Stimulated activated CD8-positive, alpha-beta memory T cell treated with anti-CD3 and anti-CD28 coated beads, Interleukin-12 subunit alpha, Interleukin-12 subunit beta, amount 100 ng/mL, for 1 hour (primary cell): Measurements from ENCODE around the gene DNAJB11.
"Not testable (repeated sequence)": the region's sequence is repeated elsewhere in the genome, so short reads cannot be mapped to it uniquely, and the experiment has no call there.

ENCODE experiments used
- DNase-seq: peaks from one replicate; pipeline ENCODE4 v3.0.0-alpha.2; 2020; ENCODE audit warnings: low read depth

DNAJB11 gene

GRCh38 chr3:186618318-186618938 lies 47.9 kb downstream of the DNAJB11 start:
- no peak for DNase-seq

DNA sequence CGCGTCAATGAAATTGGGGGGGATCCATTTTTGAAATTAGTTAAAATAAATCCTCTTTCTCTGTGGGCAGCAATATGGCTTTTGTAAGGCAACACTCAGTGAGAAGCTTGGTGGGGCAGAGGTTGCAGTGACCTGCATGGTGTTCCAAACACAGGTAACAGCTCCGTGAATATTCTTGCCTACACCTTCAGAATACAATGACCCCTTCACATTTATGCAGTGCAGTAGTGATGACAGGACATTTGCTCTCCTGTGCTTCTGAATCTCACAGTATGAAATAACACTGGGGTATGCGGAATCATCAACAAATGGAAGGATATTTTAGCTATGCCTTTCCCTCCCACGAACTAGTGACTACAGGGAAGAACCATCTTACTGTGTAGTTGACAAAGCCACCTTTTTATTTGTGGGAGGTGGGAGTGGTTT lies 49.3 kb downstream of the DNAJB11 start:
- DNase-seq = no peak

- no peak for DNase-seq
Observed at GRCh38 chr3:186620213-186621092, 49.9 kb downstream of the DNAJB11 start.

DNA sequence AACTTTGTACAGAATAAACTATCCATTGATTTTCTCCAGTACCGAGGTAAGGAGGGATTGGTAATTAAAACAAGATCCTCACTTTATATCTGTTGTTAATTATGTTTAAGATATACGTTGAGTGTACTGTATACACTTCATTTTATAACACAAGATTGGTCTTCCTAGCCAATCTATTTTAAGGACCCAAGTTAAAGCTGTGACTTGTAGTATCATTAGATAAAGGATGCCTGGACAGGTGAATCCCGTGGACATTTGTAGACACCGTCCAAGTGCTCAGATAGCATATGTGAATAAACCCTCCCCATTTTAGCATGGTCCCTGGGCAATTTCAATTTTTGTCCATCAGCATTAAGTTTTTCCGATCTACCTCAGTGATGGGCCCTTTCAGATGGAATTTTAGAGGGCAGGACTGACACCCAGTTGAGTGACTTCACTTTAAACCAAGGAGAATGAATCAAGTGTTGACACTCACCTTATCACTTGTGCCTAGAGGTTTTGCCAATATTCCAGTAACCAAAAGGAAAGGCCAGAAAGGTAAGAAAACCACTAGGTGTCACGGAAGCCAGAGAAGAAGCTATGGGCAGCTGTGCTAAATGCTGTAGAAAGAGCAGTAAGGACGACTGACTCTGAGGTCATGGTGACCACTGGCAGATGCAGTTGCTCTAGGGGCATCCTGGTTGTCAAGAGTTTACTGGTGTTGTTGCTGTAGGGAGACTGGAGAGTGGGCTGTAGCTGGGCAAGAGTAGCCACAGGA lies 51.6 kb downstream of the DNAJB11 start:
- DNase-seq = no peak

DNA sequence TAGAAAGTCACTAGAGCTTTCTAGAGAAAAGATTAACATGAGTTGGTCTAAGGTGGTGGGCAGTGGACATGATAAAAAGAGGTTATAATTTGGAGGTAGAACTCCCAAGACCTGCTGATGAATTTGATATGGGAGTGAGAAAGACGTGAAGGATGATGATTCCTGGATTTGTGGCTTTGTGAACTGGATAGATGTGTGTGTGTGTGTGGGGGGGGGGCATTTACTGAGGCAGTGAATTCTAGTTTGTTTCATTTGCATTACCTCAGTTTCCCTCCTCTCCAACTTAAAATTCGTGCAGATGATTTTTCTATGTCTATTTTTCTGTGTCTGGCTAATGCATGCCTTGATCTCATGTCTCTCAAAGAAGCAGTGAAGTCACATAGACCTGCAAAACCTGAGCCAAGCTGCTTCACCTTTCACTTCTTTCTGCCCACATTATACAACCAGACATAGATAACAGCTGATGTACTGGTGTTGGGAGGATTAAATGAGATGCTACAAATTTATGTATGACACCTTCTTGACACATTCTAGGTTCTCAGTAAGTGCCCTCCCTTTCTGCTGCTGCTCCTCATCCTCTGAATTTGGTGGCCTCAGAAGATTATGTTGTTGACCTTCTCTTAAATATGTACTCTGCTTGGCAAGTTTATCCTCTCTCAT lies 52.3 kb downstream of the DNAJB11 start:
- no peak for DNase-seq

- no peak for DNase-seq
Observed at GRCh38 chr3:186624598-186624997, 54.1 kb downstream of the DNAJB11 start.

GRCh38 chr3:186625600-186626042 lies 55.1 kb downstream of the DNAJB11 start:
- DNase-seq = no peak

- no peak for DNase-seq
Observed at GRCh38 chr3:186626254-186626847, 55.8 kb downstream of the DNAJB11 start.

GRCh38 chr3:186627852-186628414 lies 57.4 kb downstream of the DNAJB11 start:
- DNase-seq = no peak

DNA sequence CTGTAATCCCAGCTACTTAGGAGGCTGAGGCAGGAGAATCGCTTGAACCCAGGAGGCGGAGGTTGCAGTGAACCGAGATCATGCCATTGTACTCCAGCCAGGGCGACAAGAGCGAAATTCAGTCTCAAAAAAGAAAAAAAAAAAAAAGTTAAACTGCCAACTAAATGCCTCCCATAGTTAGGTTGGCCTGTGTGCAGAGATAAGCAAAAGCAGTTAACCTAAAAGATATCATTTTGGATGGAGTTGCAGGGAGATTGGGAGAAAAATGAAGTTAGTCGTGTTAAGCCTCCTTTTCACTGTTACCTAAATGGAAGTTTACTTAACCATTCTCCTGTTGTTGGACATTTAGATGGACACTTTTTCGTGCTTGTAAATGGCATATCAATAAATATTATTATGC lies 58.2 kb downstream of the DNAJB11 start:
- no peak for DNase-seq

DNA sequence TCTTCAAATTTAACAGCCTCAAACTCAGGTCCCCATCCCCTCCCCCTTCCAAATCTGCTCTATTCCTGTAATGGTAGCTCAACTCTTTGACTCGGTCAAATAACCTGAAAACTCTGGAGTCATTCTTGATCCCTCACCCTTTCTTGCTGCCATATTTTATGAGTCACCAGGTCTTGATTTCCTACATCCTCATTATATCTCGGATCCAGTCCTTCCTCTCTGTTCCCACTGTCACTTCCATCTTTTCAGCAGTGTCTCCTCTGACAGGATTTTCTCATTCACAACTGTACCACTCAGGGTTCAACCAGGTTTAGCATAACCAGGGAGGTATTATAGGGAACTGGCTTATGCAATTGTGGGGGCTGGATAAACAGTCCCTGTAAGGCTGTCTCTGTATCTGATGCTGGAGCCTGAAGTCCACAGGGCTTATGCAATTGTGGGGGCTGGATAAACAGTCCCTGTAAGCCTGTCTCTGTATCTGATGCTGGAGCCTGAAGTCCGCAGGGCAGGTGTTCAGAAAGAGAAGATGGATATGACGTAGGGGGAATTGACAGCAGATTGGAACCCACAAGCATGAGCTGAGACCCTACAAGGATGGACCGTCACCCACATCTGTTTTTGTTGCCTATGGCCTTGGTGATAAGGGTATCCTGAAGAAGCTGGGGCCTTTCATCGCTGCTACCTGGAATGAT lies 60.6 kb downstream of the DNAJB11 start:
- DNase-seq = no peak

DNA sequence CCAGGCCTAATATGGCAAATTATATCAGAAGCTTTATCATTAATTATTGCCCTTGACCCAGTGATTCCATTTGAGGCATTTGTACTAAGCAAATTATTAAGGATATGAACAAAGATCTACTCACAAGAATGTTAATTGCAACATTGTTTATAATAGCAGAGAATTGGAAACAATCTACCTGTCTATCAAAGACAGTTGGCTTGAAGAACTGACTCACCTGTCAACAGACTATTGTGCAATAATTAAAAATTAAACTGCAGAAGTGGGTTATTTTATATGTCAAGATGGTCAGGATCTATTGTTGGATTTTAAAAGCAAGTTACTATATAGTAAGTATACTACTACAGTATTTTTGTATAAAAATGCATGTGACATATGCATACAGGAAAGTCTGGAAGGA lies 63.0 kb downstream of the DNAJB11 start:
- DNase-seq = no peak

GRCh38 chr3:186634207-186634606 lies 63.7 kb downstream of the DNAJB11 start:
- not testable (repeated sequence) for DNase-seq
